ENCODE measurements around the gene GGTLC2. TPM values are rescaled to one million over a fixed set of nuclear protein-coding genes. Genes with fewer than 3 reads are reported as not detected.
"Not testable (repeated sequence)": the region's sequence is repeated elsewhere in the genome, so short reads cannot be mapped to it uniquely, and the experiment has no call there.

GGTLC2 gene
- total RNA-seq (2014; rRNA removed) (not detected in 2 replicates), Bru-seq, nascent RNA (not detected), BruChase-seq, experiment 1, labeled RNA remaining after a 6-hour chase (not detected), BruChase-seq, experiment 2, labeled RNA remaining after a 2-hour chase (not detected)
- long read RNA-seq, result 0 reads

GRCh38 chr22:22644314-22644713 is at the start of gene GGTLC2:
TSS of gene GGTLC2 (plus strand) at chr22:22644614. CDS start at chr22:22646346, 1,732 bp downstream.
- H3K4me3 ChIP-seq (ENCODE audit: low read length); H3K9ac ChIP-seq (ENCODE audit: low read length); H3K36me3 ChIP-seq (ENCODE audit: low read depth, low read length); H3K4me1 ChIP-seq (ENCODE audit: insufficient read depth, low read length); H3F3A ChIP-seq (ENCODE audit: low read length, unreplicated experiment); DNase-seq; H3K27ac ChIP-seq (ENCODE audit: low read length); H3K4me2 ChIP-seq (ENCODE audit: low read length); H3K9me3 ChIP-seq (ENCODE audit: low read length); H4K20me1 ChIP-seq (ENCODE audit: low read length); H3K27me3 ChIP-seq (ENCODE audit: low read length); intact Hi-C loops (cut with micrococcal nuclease); POLR2A ChIA-PET (ENCODE audit: unreplicated experiment); CTCF ChIA-PET; H2AFZ ChIP-seq (ENCODE audit: low read length); ATAC-seq; BruUV-seq (replicated peaks); H3K9me2 ChIP-seq (replicated peaks; ENCODE audit: low read length); H3K79me2 ChIP-seq (ENCODE audit: low read length): not testable (repeated sequence)

- Histone ChIP-seq H3F3A (ENCODE audit: low read length, unreplicated experiment) (no peaks in the 10 kb centered on the region), H3K9me2 (replicated peaks; ENCODE audit: low read length) (no peaks in the 10 kb centered on the region), H4K20me1 (ENCODE audit: low read length) (no peaks in the 10 kb centered on the region), H3K4me1 (ENCODE audit: insufficient read depth, low read length) (no peaks in the 10 kb centered on the region), H3K27ac (ENCODE audit: low read length) (no peak overlapping the region), H2AFZ (ENCODE audit: low read length) (no peak overlapping the region), H3K4me3 (ENCODE audit: low read length) (no peak overlapping the region), H3K9me3 (ENCODE audit: low read length) (no peaks in the 10 kb centered on the region), H3K27me3 (ENCODE audit: low read length) (0 out of 2 replicates have a peak, but pooled peaks cover under 1% of the 10 kb centered on the region), H3K9ac (ENCODE audit: low read length) (no peak overlapping the region), H3K4me2 (ENCODE audit: low read length) (no peak overlapping the region), H3K36me3 (ENCODE audit: low read depth, low read length) (no peaks in the 10 kb centered on the region), H3K79me2 (ENCODE audit: low read length) (no peaks in the 10 kb centered on the region)
- intact Hi-C loops (cut with micrococcal nuclease), result no loop called here
- ChIA-PET CTCF (no interaction called here), POLR2A (ENCODE audit: unreplicated experiment) (no interaction called here)
- BruUV-seq (replicated peaks), result no TSS peak
- ATAC-seq, result no peak
- TF ChIP-seq, protein P1, sequence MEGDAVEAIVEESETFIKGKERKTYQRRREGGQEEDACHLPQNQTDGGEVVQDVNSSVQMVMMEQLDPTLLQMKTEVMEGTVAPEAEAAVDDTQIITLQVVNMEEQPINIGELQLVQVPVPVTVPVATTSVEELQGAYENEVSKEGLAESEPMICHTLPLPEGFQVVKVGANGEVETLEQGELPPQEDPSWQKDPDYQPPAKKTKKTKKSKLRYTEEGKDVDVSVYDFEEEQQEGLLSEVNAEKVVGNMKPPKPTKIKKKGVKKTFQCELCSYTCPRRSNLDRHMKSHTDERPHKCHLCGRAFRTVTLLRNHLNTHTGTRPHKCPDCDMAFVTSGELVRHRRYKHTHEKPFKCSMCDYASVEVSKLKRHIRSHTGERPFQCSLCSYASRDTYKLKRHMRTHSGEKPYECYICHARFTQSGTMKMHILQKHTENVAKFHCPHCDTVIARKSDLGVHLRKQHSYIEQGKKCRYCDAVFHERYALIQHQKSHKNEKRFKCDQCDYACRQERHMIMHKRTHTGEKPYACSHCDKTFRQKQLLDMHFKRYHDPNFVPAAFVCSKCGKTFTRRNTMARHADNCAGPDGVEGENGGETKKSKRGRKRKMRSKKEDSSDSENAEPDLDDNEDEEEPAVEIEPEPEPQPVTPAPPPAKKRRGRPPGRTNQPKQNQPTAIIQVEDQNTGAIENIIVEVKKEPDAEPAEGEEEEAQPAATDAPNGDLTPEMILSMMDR (conservative IDR thresholded peaks at IDR 0.05; ENCODE audit: low read depth, low read length), result no peak
- no peak for TF ChIP-seq EZH2phosphoT487 (IDR thresholded peaks at IDR 0.05; ENCODE audit: borderline replicate concordance, low read length)
- no peak for TF ChIP-seq EZH2 (IDR thresholded peaks at IDR 0.05; ENCODE audit: low read length, unreplicated experiment)
- DNase-seq, result no peak
These were observed 49.2 kb upstream of the GGTLC2 start for GRCh38 chr22:22595001-22595835.

GRCh38 chr22:22598144-22598543 is 46.3 kb upstream of the GGTLC2 start:
- ChIA-PET POLR2A (ENCODE audit: unreplicated experiment) (no interaction called here), CTCF (no interaction called here)
- Histone ChIP-seq H3K27me3 (ENCODE audit: low read length) (peaks cover 6% of the 10 kb centered on the region; the same call in 1 of the 2 replicates), H3K4me2 (ENCODE audit: low read length) (no peak overlapping the region), H3K9me2 (replicated peaks; ENCODE audit: low read length) (no peaks in the 10 kb centered on the region), H3K4me3 (ENCODE audit: low read length) (no peak overlapping the region), H4K20me1 (ENCODE audit: low read length) (no peaks in the 10 kb centered on the region), H3K36me3 (ENCODE audit: low read depth, low read length) (no peaks in the 10 kb centered on the region), H3K27ac (ENCODE audit: low read length) (no peak overlapping the region), H3K9me3 (ENCODE audit: low read length) (no peaks in the 10 kb centered on the region), H2AFZ (ENCODE audit: low read length) (no peak overlapping the region), H3F3A (ENCODE audit: low read length, unreplicated experiment) (no peaks in the 10 kb centered on the region), H3K4me1 (ENCODE audit: insufficient read depth, low read length) (no peaks in the 10 kb centered on the region), H3K79me2 (ENCODE audit: low read length) (no peaks in the 10 kb centered on the region), H3K9ac (ENCODE audit: low read length) (no peak overlapping the region)
- intact Hi-C loops (cut with micrococcal nuclease), result no loop called here
- ATAC-seq (no peak), DNase-seq (no peak)
- TF ChIP-seq EZH2phosphoT487 (IDR thresholded peaks at IDR 0.05; ENCODE audit: borderline replicate concordance, low read length) (no peak), EZH2 (IDR thresholded peaks at IDR 0.05; ENCODE audit: low read length, unreplicated experiment) (no peak)
- TF ChIP-seq, protein P1 (conservative IDR thresholded peaks at IDR 0.05; ENCODE audit: low read depth, low read length), result no peak
- BruUV-seq (replicated peaks), result no TSS peak
